GM06990 (cell line): ENCODE measurements around the gene NIPA2.

ENCODE experiments used
- DNase-seq: peaks from one replicate; pipeline ENCODE4 v3.0.0-alpha.2; 2011; ENCODE audit not compliant: insufficient read length; ENCODE audit errors: extremely low read depth
- H3K27me3 ChIP-seq: replicated peaks from 2 replicates; pipeline ENCODE4 v1.6.0; 2011; ENCODE audit warnings: low read length; ENCODE audit not compliant: control insufficient read depth, insufficient read depth
- H3K36me3 ChIP-seq: 2 replicates; pipeline ENCODE4 v1.5.1; 2011; ENCODE audit warnings: low read length; ENCODE audit not compliant: control insufficient read depth, insufficient read depth
- H3K4me3 ChIP-seq: replicated peaks from 2 replicates; pipeline ENCODE4 v1.5.1; 2011; ENCODE audit warnings: low read depth, mild to moderate bottlenecking, control low read depth, low read length
- CTCF ChIP-seq: IDR thresholded peaks from 2 replicates; pipeline ENCODE4 v1.5.1; 2011; ENCODE audit warnings: low read length, control low read depth, mild to moderate bottlenecking, inconsistent platforms; ENCODE audit not compliant: insufficient read depth, poor library complexity, severe bottlenecking

NIPA2 gene

GRCh38 chr15:22874256-22874655 lies 35.8 kb downstream of the NIPA2 start:
- DNase-seq, result no peak
- Histone ChIP-seq H3K4me3 (no peak overlapping the region), H3K36me3 (peaks cover 11% of the 10 kb centered on the region), H3K27me3 (no peaks in the 10 kb centered on the region)
- no peak for TF ChIP-seq CTCF

- H3K27me3 ChIP-seq, result no peaks in the 10 kb centered on the region
- no peak for TF ChIP-seq CTCF
- peaks cover 11% of the 10 kb centered on the region for H3K36me3 ChIP-seq
- no peak overlapping the region for H3K4me3 ChIP-seq
- no peak for DNase-seq
Observed at GRCh38 chr15:22874966-22875365, 36.5 kb downstream of the NIPA2 start.

GRCh38 chr15:22877117-22877516 lies 38.7 kb downstream of the NIPA2 start:
- Histone ChIP-seq H3K36me3 (peaks cover 14% of the 10 kb centered on the region), H3K4me3 (no peak overlapping the region)

GRCh38 chr15:22877607-22878006 lies 39.1 kb downstream of the NIPA2 start:
- Histone ChIP-seq H3K4me3 (no peak overlapping the region), H3K27me3 (no peaks in the 10 kb centered on the region), H3K36me3 (peaks cover 14% of the 10 kb centered on the region)
- no peak for TF ChIP-seq CTCF
- DNase-seq, result no peak

More at GRCh38 chr15:22877117-22877516, 38.7 kb downstream of the NIPA2 start:
- DNase-seq, result no peak
- TF ChIP-seq CTCF, result no peak
- no peaks in the 10 kb centered on the region for H3K27me3 ChIP-seq

GRCh38 chr15:22878103-22878502 lies 39.6 kb downstream of the NIPA2 start:
- Histone ChIP-seq H3K4me3 (no peak overlapping the region), H3K27me3 (no peaks in the 10 kb centered on the region), H3K36me3 (peaks cover 14% of the 10 kb centered on the region)
- no peak for TF ChIP-seq CTCF
- no peak for DNase-seq
